ENCODE results near the gene CYP4V2. TPM values are rescaled to one million over a fixed set of nuclear protein-coding genes. Genes with fewer than 3 reads are reported as not detected.
A peak's percentile ranks its signal among the peaks of the same experiment; 100 is the strongest.

CYP4V2 gene
- total and polyA plus RNA-seq, 2 experiments from 2014 or later: 12.2 to 24.6 TPM

GRCh38 chr4:186166852-186167512 is 24.4 kb upstream of the CYP4V2 start:
- no peak overlapping the region for H3K27ac ChIP-seq

GRCh38 chr4:186167605-186168004 is 23.8 kb upstream of the CYP4V2 start:
- no peaks in the 10 kb centered on the region for H3K9me2 ChIP-seq (replicated peaks; ENCODE audit: insufficient read depth)
- TF ChIP-seq EZH2phosphoT487 (IDR thresholded peaks at IDR 0.05; ENCODE audit: low read depth, severe bottlenecking, unreplicated experiment) (no peak), EZH2 (IDR thresholded peaks at IDR 0.05; ENCODE audit: borderline replicate concordance) (no peak), CTCF (IDR thresholded peaks at IDR 0.05; ENCODE audit: poor library complexity) (no peak)
- no peak overlapping the region for H3K4me2 ChIP-seq
- no peak overlapping the region for H3K4me3 ChIP-seq
- H3K4me1 ChIP-seq (ENCODE audit: insufficient read depth): no peaks in the 10 kb centered on the region
- no peaks in the 10 kb centered on the region for H4K20me1 ChIP-seq (ENCODE audit: insufficient read depth, poor library complexity, severe bottlenecking)
- DNase-seq (ENCODE audit: low spot score): peak; percentile 1
- no peaks in the 10 kb centered on the region for H3K79me2 ChIP-seq
- no peaks in the 10 kb centered on the region for H3K36me3 ChIP-seq (replicated peaks; ENCODE audit: insufficient read depth, low read depth)
- no peak overlapping the region for H3K27ac ChIP-seq
- no peaks in the 10 kb centered on the region for H3K9me3 ChIP-seq (ENCODE audit: low read depth)
- no peak overlapping the region for H2AFZ ChIP-seq
- H3K27me3 ChIP-seq: no peaks in the 10 kb centered on the region
- WGBS (ENCODE audit: low lambda C conversion rate, missing lambda C conversion rate): 84% methylated on average over 5 of the region's 5 CpGs

More at GRCh38 chr4:186166852-186167512, 24.4 kb upstream of the CYP4V2 start:
- no peak overlapping the region for H3K4me2 ChIP-seq
- no peaks in the 10 kb centered on the region for H3K4me1 ChIP-seq (ENCODE audit: insufficient read depth)
- H3K36me3 ChIP-seq (replicated peaks; ENCODE audit: insufficient read depth, low read depth): no peaks in the 10 kb centered on the region
- DNase-seq (ENCODE audit: low spot score): peak; percentile 5
- H2AFZ ChIP-seq: no peak overlapping the region
- no peaks in the 10 kb centered on the region for H3K9me3 ChIP-seq (ENCODE audit: low read depth)
- H3K27me3 ChIP-seq: no peaks in the 10 kb centered on the region
- no peak for TF ChIP-seq CTCF (IDR thresholded peaks at IDR 0.05; ENCODE audit: poor library complexity)
- TF ChIP-seq EZH2phosphoT487 (IDR thresholded peaks at IDR 0.05; ENCODE audit: low read depth, severe bottlenecking, unreplicated experiment): no peak
- TF ChIP-seq EZH2 (IDR thresholded peaks at IDR 0.05; ENCODE audit: borderline replicate concordance): no peak
- no peaks in the 10 kb centered on the region for H3K9me2 ChIP-seq (replicated peaks; ENCODE audit: insufficient read depth)
- no peaks in the 10 kb centered on the region for H3K79me2 ChIP-seq
- 88% methylated on average over 15 of the region's 15 CpGs for WGBS (ENCODE audit: low lambda C conversion rate, missing lambda C conversion rate)
- no peaks in the 10 kb centered on the region for H4K20me1 ChIP-seq (ENCODE audit: insufficient read depth, poor library complexity, severe bottlenecking)
- H3K4me3 ChIP-seq: no peak overlapping the region

GRCh38 chr4:186168750-186169149 is 22.6 kb upstream of the CYP4V2 start:
- no peaks in the 10 kb centered on the region for H3K9me3 ChIP-seq (ENCODE audit: low read depth)
- H3K9me2 ChIP-seq (replicated peaks; ENCODE audit: insufficient read depth): no peaks in the 10 kb centered on the region
- DNase-seq (ENCODE audit: low spot score): peak; percentile 3
- no peak overlapping the region for H3K27ac ChIP-seq
- H3K4me3 ChIP-seq: no peak overlapping the region
- no peaks in the 10 kb centered on the region for H3K27me3 ChIP-seq
- no peaks in the 10 kb centered on the region for H3K4me1 ChIP-seq (ENCODE audit: insufficient read depth)
- no peaks in the 10 kb centered on the region for H3K79me2 ChIP-seq
- TF ChIP-seq EZH2phosphoT487 (IDR thresholded peaks at IDR 0.05; ENCODE audit: low read depth, severe bottlenecking, unreplicated experiment): no peak
- 92% methylated on average over 9 of the region's 9 CpGs for WGBS (ENCODE audit: low lambda C conversion rate, missing lambda C conversion rate)
- no peak overlapping the region for H3K4me2 ChIP-seq
- H3K36me3 ChIP-seq (replicated peaks; ENCODE audit: insufficient read depth, low read depth): no peaks in the 10 kb centered on the region
- H2AFZ ChIP-seq: no peak overlapping the region
- H4K20me1 ChIP-seq (ENCODE audit: insufficient read depth, poor library complexity, severe bottlenecking): no peaks in the 10 kb centered on the region

- no peak overlapping the region for H3K27ac ChIP-seq
- no peaks in the 10 kb centered on the region for H3K36me3 ChIP-seq (replicated peaks; ENCODE audit: insufficient read depth, low read depth)
- no peaks in the 10 kb centered on the region for H3K9me2 ChIP-seq (replicated peaks; ENCODE audit: insufficient read depth)
- no peaks in the 10 kb centered on the region for H3K79me2 ChIP-seq
- H3K4me2 ChIP-seq: no peak overlapping the region
- H3K4me3 ChIP-seq: no peak overlapping the region
- H3K27me3 ChIP-seq: no peaks in the 10 kb centered on the region
- TF ChIP-seq CTCF (IDR thresholded peaks at IDR 0.05; ENCODE audit: poor library complexity): no peak
- no peak for TF ChIP-seq EZH2 (IDR thresholded peaks at IDR 0.05; ENCODE audit: borderline replicate concordance)
- TF ChIP-seq EZH2phosphoT487 (IDR thresholded peaks at IDR 0.05; ENCODE audit: low read depth, severe bottlenecking, unreplicated experiment): no peak
- H3K9me3 ChIP-seq (ENCODE audit: low read depth): no peaks in the 10 kb centered on the region
- 96% methylated on average over 18 of the region's 18 CpGs for WGBS (ENCODE audit: low lambda C conversion rate, missing lambda C conversion rate)
- DNase-seq (ENCODE audit: low spot score): peak; percentile 1
- no peak overlapping the region for H2AFZ ChIP-seq
- no peaks in the 10 kb centered on the region for H4K20me1 ChIP-seq (ENCODE audit: insufficient read depth, poor library complexity, severe bottlenecking)
- H3K4me1 ChIP-seq (ENCODE audit: insufficient read depth): no peaks in the 10 kb centered on the region
Measured at GRCh38 chr4:186169333-186169944, 21.9 kb upstream of the CYP4V2 start.

Data from hepatocyte (in vitro differentiated cells).